Measurements from ENCODE around the gene TMEM120B.

The TMEM120B gene

DNA sequence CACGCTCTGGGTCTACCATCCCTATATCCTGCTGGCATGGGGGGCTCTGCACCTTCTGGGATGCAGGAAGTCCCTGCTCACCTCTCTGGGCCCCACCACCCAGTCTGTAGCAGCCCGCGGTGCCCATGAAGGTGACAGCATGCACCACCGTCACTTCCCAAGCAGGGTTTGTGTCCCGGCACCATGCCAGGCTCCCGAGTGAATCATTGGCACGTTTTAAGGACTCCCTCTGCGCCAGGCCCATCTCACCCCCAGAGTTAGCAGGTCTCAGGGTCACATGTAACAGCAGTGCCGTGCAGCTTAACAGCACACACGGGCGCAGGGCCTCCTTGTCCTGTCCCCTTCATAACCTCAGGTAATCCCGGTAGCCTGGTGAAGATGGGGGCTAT is 111.2 kb downstream of the TMEM120B start:
- no peak overlapping the region for H3K4me3 ChIP-seq (ENCODE audit: low read length)
- TF ChIP-seq, protein P1, sequence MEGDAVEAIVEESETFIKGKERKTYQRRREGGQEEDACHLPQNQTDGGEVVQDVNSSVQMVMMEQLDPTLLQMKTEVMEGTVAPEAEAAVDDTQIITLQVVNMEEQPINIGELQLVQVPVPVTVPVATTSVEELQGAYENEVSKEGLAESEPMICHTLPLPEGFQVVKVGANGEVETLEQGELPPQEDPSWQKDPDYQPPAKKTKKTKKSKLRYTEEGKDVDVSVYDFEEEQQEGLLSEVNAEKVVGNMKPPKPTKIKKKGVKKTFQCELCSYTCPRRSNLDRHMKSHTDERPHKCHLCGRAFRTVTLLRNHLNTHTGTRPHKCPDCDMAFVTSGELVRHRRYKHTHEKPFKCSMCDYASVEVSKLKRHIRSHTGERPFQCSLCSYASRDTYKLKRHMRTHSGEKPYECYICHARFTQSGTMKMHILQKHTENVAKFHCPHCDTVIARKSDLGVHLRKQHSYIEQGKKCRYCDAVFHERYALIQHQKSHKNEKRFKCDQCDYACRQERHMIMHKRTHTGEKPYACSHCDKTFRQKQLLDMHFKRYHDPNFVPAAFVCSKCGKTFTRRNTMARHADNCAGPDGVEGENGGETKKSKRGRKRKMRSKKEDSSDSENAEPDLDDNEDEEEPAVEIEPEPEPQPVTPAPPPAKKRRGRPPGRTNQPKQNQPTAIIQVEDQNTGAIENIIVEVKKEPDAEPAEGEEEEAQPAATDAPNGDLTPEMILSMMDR (conservative IDR thresholded peaks at IDR 0.05; ENCODE audit: low read length) = no peak
- DNase-seq (ENCODE audit: low read depth) = no peak

DNA sequence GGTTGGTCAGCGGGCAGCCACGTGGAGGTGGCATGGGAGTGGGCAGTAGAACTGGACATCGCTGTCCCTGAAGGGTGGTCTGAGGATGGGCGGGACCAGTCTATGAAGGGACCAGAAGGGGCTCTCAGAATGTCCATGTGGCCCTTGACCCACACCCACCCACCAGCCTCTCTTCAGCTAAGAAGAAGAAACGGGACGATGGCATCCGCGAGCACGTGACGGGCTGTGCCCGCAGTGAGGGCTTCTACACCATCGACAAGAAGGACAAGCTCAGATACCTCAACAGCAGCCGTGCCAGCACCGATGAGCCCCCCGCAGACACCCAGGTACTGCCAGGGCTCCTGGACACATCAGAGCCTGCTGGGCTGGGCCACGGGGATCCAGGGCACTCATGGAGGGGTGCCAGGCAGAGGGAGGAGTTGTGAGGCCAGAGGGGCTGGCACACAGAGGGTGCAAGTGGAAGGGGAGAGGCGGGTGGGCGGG is 112.5 kb downstream of the TMEM120B start:
- no peak for DNase-seq (ENCODE audit: low read depth)

DNA sequence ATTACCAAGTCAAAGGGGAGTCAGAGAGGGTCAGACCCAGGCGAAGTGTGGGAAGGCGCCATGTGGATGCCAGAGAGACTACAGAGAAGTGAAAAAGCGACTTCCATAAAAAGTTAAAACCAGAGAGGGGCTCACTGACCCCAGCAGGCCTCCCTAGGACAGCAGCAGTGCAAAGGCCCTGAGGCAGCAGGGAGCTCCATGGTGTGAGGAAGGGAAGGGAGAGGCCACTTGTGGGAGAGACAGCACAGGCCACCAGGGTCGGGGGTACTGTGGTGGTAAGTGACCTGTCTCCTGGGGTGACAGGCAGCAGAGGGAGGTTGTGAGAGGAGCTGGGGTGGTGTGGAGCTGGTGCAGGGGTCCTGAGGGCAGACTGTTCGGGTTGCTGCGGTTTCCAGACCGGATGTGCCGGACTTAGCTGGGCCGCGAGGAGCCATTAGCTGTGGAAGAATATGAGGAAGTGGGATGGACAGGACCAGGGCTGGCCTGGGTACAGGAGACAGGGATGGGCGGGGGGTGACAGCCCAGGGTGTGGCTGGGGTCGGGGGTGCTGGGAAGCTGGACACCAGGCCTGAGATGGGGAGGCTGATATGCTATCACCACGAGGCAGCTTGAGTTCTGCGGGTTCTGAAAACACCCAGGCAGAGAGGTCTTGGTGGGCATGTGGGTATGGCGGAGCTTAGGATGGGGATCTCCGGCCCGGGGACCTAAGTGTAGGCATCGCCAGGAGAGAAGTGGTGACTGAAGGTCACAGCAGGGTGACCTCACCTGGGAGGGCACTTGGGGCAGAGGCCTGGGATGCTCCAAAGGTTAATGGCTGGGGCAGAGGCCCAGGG is 114.0 kb downstream of the TMEM120B start:
- DNase-seq (ENCODE audit: low read depth) = no peak
- H3K4me3 ChIP-seq (ENCODE audit: low read length) = no peak overlapping the region

More for the DNA sequence above, 112.5 kb downstream of the TMEM120B start:
- H3K4me3 ChIP-seq (ENCODE audit: low read length) = no peak overlapping the region
- TF ChIP-seq, protein P1 (conservative IDR thresholded peaks at IDR 0.05; ENCODE audit: low read length) = no peak

DNA sequence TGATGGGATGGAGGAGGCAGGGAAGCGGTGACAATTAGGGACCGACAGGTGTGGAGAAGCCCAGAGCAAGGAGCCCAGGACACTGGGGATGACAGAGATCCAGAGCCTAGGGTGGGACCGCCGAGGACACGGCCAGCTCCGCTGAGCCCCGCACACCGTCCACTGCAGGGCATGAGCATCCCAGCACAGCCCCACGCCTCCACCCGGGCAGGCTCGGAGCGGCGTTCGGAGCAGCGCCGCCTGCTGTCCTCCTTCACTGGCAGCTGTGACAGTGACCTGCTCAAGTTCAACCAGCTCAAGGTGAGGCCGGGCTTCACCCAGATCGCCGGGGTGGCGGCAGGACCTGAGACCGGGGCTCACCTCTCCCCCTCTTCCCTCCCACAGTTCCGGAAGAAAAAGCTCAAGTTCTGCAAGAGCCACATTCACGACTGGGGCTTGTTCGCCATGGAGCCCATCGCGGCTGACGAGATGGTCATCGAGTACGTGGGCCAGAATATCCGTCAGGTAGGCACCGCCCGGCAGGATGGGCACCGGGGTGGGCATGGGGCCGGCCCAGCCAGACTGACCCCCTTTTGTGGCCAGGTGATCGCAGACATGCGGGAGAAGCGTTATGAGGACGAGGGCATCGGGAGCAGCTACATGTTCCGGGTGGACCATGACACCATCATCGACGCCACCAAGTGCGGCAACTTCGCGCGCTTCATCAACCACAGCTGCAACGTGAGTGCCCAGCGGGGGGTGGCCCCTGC is 115.0 kb downstream of the TMEM120B start:
- no peak for DNase-seq (ENCODE audit: low read depth)
- TF ChIP-seq, protein P1 (conservative IDR thresholded peaks at IDR 0.05; ENCODE audit: low read length) = no peak
- H3K4me3 ChIP-seq (ENCODE audit: low read length) = no peak overlapping the region

More for the DNA sequence above, 114.0 kb downstream of the TMEM120B start:
- TF ChIP-seq, protein P1 (conservative IDR thresholded peaks at IDR 0.05; ENCODE audit: low read length) = no peak

DNA sequence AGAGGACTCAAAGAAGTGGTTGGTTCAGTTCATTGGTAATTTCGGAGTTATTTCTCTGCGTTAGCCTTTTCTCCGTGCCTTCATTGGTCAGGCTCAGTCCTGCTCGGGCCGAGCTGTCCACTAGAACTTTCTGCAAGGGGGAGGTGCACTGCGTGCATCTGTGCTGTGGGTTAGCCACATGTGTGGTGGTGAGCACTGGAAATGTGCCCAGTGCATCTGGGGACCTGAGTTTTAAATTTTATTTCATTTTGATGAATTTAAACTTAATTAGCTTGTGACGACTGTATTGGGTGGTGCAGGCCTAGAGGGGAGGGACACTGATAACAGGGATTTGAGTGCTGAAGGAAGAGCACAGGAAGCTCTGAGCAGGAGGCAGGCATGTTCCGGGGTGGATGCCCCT is 115.8 kb downstream of the TMEM120B start:
- H3K4me3 ChIP-seq (ENCODE audit: low read length) = no peak overlapping the region
- DNase-seq (ENCODE audit: low read depth) = no peak
- TF ChIP-seq, protein P1 (conservative IDR thresholded peaks at IDR 0.05; ENCODE audit: low read length) = no peak

DNA sequence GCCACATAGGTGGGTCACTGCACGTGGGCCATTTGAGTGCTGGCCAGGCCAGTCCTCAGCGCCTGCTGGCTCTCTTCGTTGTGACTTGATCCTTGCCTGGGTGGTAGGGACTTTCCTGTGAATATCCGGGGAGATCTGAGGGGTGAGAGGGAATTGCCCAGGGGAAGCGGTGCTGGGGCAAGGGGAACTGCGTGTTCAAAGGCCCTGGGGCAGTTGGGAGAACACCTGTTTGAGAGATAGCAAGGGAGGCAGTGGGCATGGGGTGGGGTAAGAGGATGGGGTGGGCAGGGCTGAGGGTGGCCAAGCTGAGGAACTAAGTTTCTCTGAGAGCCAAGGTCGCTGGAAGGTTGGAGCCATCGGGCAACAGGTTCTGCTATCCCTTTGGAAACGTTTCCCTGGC is 116.3 kb downstream of the TMEM120B start:
- no peak overlapping the region for H3K4me3 ChIP-seq (ENCODE audit: low read length)
- DNase-seq (ENCODE audit: low read depth) = no peak
- TF ChIP-seq, protein P1 (conservative IDR thresholded peaks at IDR 0.05; ENCODE audit: low read length) = no peak

Measured in AG10803 (cell line).